ENCODE data around the gene PDE10A.

GRCh38 chr6:165599121-165599520, 63.9 kb downstream of the PDE10A start:
- TF ChIP-seq CTCF (IDR thresholded peaks at IDR 0.05; ENCODE audit: low read depth, low read length), result no peak
- TF ChIP-seq MAX (IDR thresholded peaks at IDR 0.05; ENCODE audit: low read depth, low read length), result no peak

Data from NB4 (cell line).